B cell (primary cell): ENCODE results near the gene WNT9A. TPM values are rescaled to one million over a fixed set of nuclear protein-coding genes. Genes with fewer than 3 reads are reported as not detected.

Experiments
- ATAC-seq: fragments of 200-7000 bp; cut with Tn5 transposase; one replicate; pipeline ENCODE4 v1.10.0; 2021; ENCODE audit warnings: low read depth, mild to moderate bottlenecking, moderate number of reproducible peaks, moderate library complexity
- CTCF ChIA-PET: fragments of 350-600 bp; sonication (Branson Sonifier 250); formaldehyde crosslinking; loops from one replicate; lab custom pipeline; 2021; ENCODE audit warnings: antibody characterized with exemption, inconsistent platforms; lab: Charles Lee
- POLR2A ChIA-PET: fragments of 350-600 bp; sonication (Branson Sonifier 250); formaldehyde crosslinking; loops from one replicate; lab custom pipeline; 2021; ENCODE audit warnings: antibody characterized with exemption; lab: Charles Lee
- DNase-seq: peaks from one replicate; pipeline ENCODE4 v3.0.0; 2013
- H2AFZ ChIP-seq: 2 replicates; pipeline ENCODE4 v1.6.1; 2012; ENCODE audit warnings: mild to moderate bottlenecking, low read depth, low read length; ENCODE audit not compliant: insufficient read depth, poor library complexity, severe bottlenecking
- H3K27ac ChIP-seq, 2 donors: 1 replicate in 1 of 2; 2 replicates in 1 of 2; pipeline ENCODE4 v1.5.1; 2012 to 2013; ENCODE audit warnings: low read length in 2 of 2, mild to moderate bottlenecking in 2 of 2, moderate library complexity in 1 of 2
- H3K27me3 ChIP-seq, 4 experiments: fragments of 200-600 bp in 1 of 4; sonication (generic) in 1 of 4; replicated peaks in 1 of 4; 1 replicate in 2 of 4; 2 replicates in 2 of 4; pipeline versions ENCODE4 v1.6.1 to v1.7.0; 2013 to 2016; ENCODE audit warnings: low read length in 3 of 4, mild to moderate bottlenecking in 2 of 4, mixed read lengths in 1 of 4, moderate library complexity in 1 of 4; ENCODE audit not compliant: insufficient read depth in 4 of 4, control insufficient read depth in 3 of 4; ENCODE audit errors: control extremely low read depth in 1 of 4
- H3K36me3 ChIP-seq, 2 experiments: replicated peaks in 1 of 2; 1 replicate in 1 of 2; 2 replicates in 1 of 2; pipeline versions ENCODE4 v1.6.1 to v1.7.1; 2013; ENCODE audit warnings: low read length in 1 of 2; ENCODE audit not compliant: insufficient read depth in 2 of 2, control insufficient read depth in 1 of 2; ENCODE audit errors: control extremely low read depth in 1 of 2, extremely low read depth in 1 of 2
- H3K4me1 ChIP-seq, 2 donors: fragments of 200-600 bp in 1 of 2; sonication (generic) in 1 of 2; 1 replicate in 1 of 2; 2 replicates in 1 of 2; pipeline versions ENCODE4 v1.5.1 to v1.6.1; 2013 to 2017; ENCODE audit warnings: low read length in 2 of 2; ENCODE audit not compliant: control insufficient read depth in 2 of 2, insufficient read depth in 2 of 2
- H3K4me2 ChIP-seq: replicated peaks from 2 replicates; pipeline ENCODE3; 2012; ENCODE audit warnings: mild to moderate bottlenecking, low read depth, low read length; ENCODE audit not compliant: poor library complexity, severe bottlenecking
- H3K4me3 ChIP-seq, 5 experiments: fragments of 200-600 bp in 1 of 5; sonication (generic) in 1 of 5; 1 replicate in 3 of 5; 2 replicates in 2 of 5; pipeline versions ENCODE4 v1.5.1 to v1.7.0; 2011 to 2016; ENCODE audit warnings: low read length in 4 of 5, mild to moderate bottlenecking in 4 of 5, low read depth in 2 of 5, control low read depth in 1 of 5, moderate library complexity in 1 of 5; ENCODE audit not compliant: insufficient read depth in 1 of 5; ENCODE audit errors: control extremely low read depth in 1 of 5, extremely low read depth in 1 of 5
- H3K79me2 ChIP-seq: fragments of 200-600 bp; sonication (generic); one replicate; pipeline ENCODE4 v1.6.0; 2016; ENCODE audit warnings: low read length; ENCODE audit not compliant: control insufficient read depth, insufficient read depth
- H3K9ac ChIP-seq: fragments of 200-600 bp; sonication (generic); 2 replicates; pipeline ENCODE4 v1.6.1; 2017; ENCODE audit warnings: mild to moderate bottlenecking, low read length, moderate library complexity
- H3K9me3 ChIP-seq, 3 donors: one replicate each; pipeline versions ENCODE4 v1.6.1 to v1.7.1; 2013; ENCODE audit warnings: low read length in 2 of 3; ENCODE audit not compliant: control insufficient read depth in 2 of 3, insufficient read depth in 1 of 3; ENCODE audit errors: control extremely low read depth in 1 of 3
- H4K20me1 ChIP-seq: 2 replicates; pipeline ENCODE4 v1.6.0; 2012; ENCODE audit warnings: mild to moderate bottlenecking, low read length; ENCODE audit not compliant: insufficient read depth, control insufficient read depth, poor library complexity, severe bottlenecking
- H3K27ac Mint-ChIP-seq: one replicate; pipeline ENCODE4 v1.8.0; 2021; ENCODE audit warnings: mixed read lengths
- H3K27me3 Mint-ChIP-seq: one replicate; pipeline ENCODE4 v1.8.0; 2021; ENCODE audit warnings: mixed read lengths
- H3K4me1 Mint-ChIP-seq: one replicate; pipeline ENCODE4 v1.8.0; 2021; ENCODE audit warnings: mixed read lengths
- H3K4me3 Mint-ChIP-seq: one replicate; pipeline ENCODE4 v1.8.0; 2021; ENCODE audit warnings: mixed read lengths
- H3K9me3 Mint-ChIP-seq: one replicate; pipeline ENCODE4 v1.8.0; 2022; ENCODE audit warnings: mixed read lengths; ENCODE audit not compliant: insufficient read depth
- CTCF ChIP-seq: fragments of 200-600 bp; IDR thresholded peaks from one replicate; pipeline ENCODE4 v1.8.0; 2022; ENCODE audit warnings: antibody characterized with exemption, mild to moderate bottlenecking
- EZH2 ChIP-seq: IDR thresholded peaks from 2 replicates; pipeline ENCODE4 v1.6.1; 2012; ENCODE audit warnings: borderline replicate concordance, low read depth, mild to moderate bottlenecking, moderate library complexity, low read length; ENCODE audit not compliant: insufficient read depth, poor library complexity, severe bottlenecking
- WGBS: methylation state at CpG from one replicate; pipeline ENCODE4 v1.1.5; 2013; ENCODE audit warnings: missing lambda C conversion rate; ENCODE audit not compliant: insufficient coverage; 5-methylcytosine and 5-hydroxymethylcytosine counted together
- intact Hi-C: fragments of 100-400 bp; cut with micrococcal nuclease; formaldehyde crosslinking; loops from one replicate; pipeline ENCODE4 v1.10.0; 2022
- polyA plus RNA-seq: library from polyadenylated mRNA; depleted of rRNA; stranded (reverse); fragments of >200 nt; gene quantifications from 2 replicates; pipeline ENCODE4 v1.2.3, GENCODE V29; 2012
- total RNA-seq, 2 donors: library from RNA; stranded (reverse); fragments of 120-200 nt in 1 of 2; gene quantifications; 1 replicate in 1 of 2; 2 replicates in 1 of 2; pipeline versions ENCODE4 v1.2.3 to v1.2.4, GENCODE V29; 2013 to 2022

WNT9A gene
- total and polyA plus RNA-seq, 2 donors (not counting 1 experiment from before 2014, with no cell fraction given), result 0.04 TPM; not detected in 1

GRCh38 chr1:227951624-227952373 lies 4.1 kb upstream of the WNT9A start:
- no peak overlapping the region for H3K27ac Mint-ChIP-seq
- intact Hi-C loops, result no loop called here
- peaks cover 46% of the 10 kb centered on the region for H3K27me3 Mint-ChIP-seq
- Histone ChIP-seq H3K27ac (no peak overlapping the region), H3K4me1 (peaks cover 9 to 12% of the 10 kb centered on the region in 2 donors), H3K4me2 (no peak overlapping the region), H3K36me3 (no peaks in the 10 kb centered on the region), H4K20me1 (no peaks in the 10 kb centered on the region), H3K4me3 (no peak overlapping the region), H2AFZ (no peak overlapping the region), H3K27me3 (peaks cover 0 to 27% (median 9%) of the 10 kb centered on the region in 4 experiments), H3K9me3 (peaks cover 0 to 3% (median 2%) of the 10 kb centered on the region in 3 donors), H3K79me2 (no peaks in the 10 kb centered on the region), H3K9ac (no peak overlapping the region)
- TF ChIP-seq EZH2, result no peak
- TF ChIP-seq CTCF, result no peak
- CTCF ChIA-PET, result interaction anchor here (0.7 to 5.3 kb wide), 3 partner anchors 10 to 195 kb away, joined by 3 to 45 read pairs (median 3); no protein-coding TSS in a partner anchor
- H3K4me3 Mint-ChIP-seq, result no peak overlapping the region
- 94% methylated on average over 6 of the region's 9 CpGs for whole genome bisulfite sequencing
- no peaks in the 10 kb centered on the region for H3K9me3 Mint-ChIP-seq
- no peak for DNase-seq
- POLR2A ChIA-PET, result no interaction called here
- ATAC-seq, result no peak
- peaks cover 6% of the 10 kb centered on the region for H3K4me1 Mint-ChIP-seq

- H3K9me3 ChIP-seq, result peaks cover 0 to 3% (median 0%) of the 10 kb centered on the region in 3 donors
- peaks cover 15 to 21% of the 10 kb centered on the region in 2 donors for H3K4me1 ChIP-seq
- POLR2A ChIA-PET, result no interaction called here
- H3K27me3 Mint-ChIP-seq, result peaks cover 46% of the 10 kb centered on the region
- no peak for TF ChIP-seq CTCF
- CTCF ChIA-PET, result interaction anchor here (0.9 to 5.3 kb wide), 3 partner anchors 186 to 468 kb away, joined by 3 to 45 read pairs (median 3); no protein-coding TSS in a partner anchor
- H3K79me2 ChIP-seq, result no peaks in the 10 kb centered on the region
- H4K20me1 ChIP-seq, result no peaks in the 10 kb centered on the region
- H3K27ac ChIP-seq, result no peak overlapping the region
- ATAC-seq (no peak), DNase-seq (no peak)
- no peak overlapping the region for H3K4me3 ChIP-seq
- H3K27me3 ChIP-seq, result peaks cover 0 to 32% (median 9%) of the 10 kb centered on the region in 4 experiments
- intact Hi-C loops, result no loop called here
- no peak overlapping the region for H3K4me2 ChIP-seq
- 92% methylated on average over 4 of the region's 8 CpGs for whole genome bisulfite sequencing
- no peak overlapping the region for H3K4me3 Mint-ChIP-seq
- H3K27ac Mint-ChIP-seq, result no peak overlapping the region
- H3K36me3 ChIP-seq, result no peaks in the 10 kb centered on the region
- H2AFZ ChIP-seq, result no peak overlapping the region
- H3K9ac ChIP-seq, result no peak overlapping the region
- no peaks in the 10 kb centered on the region for H3K9me3 Mint-ChIP-seq
- H3K4me1 Mint-ChIP-seq, result peaks cover 11% of the 10 kb centered on the region
Measured at GRCh38 chr1:227950735-227951346, 3.1 kb upstream of the WNT9A start.
